HuH-7.5 (cell line): Measurements from ENCODE around the gene ATG4C.

Source experiments
- DNase-seq: peaks from one replicate; pipeline ENCODE4 v3.0.0; 2011; ENCODE audit warnings: low spot score

Gene ATG4C

DNA sequence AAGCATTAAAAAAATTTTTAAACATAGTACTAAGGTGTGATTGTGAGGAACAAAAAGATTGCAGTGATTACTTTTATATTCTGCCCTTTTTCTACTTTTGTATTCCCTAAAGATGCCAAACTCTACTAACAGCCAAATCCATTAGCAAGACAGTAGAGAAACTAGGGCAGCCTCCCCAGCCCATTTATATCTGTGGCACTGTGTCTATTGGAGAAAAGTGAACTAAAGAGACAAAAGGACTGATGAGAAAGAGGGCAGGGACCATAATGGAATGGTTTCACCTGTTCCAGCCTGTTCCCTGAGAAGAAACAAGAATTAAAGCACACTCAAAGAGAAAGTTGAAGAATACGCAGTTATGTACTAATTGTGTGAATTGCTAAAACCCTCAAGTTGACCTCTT lies 56.6 kb downstream of the ATG4C start:
- DNase-seq = no peak

DNA sequence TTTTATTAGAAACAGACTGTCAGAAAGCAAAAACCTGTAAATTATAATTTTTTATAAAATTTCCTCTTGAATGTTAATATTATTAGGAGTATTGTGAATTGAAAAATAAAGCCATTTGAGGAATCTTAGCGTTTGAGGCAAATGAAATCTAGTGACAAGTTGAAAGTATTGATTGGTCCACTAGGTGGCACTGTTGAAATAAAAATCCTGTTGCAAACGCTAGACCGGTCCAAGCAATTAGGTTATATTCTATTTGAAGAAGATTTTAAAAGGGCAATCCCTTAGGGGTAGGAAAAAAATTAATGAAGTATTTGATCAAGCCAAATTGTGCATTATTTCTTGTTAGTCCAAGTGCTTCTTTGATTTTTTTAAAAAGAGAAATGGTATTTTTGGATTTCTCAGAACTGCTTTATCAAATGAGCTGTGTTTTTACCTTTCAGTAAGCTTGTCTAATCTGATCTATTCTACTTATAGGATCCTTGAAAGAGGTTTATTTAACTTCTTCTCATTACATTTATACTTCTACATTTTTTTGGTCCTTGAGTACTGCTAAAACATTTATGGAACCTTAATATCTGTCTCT lies 57.7 kb downstream of the ATG4C start:
- peak; percentile 10 for DNase-seq

- no peak for DNase-seq
These were observed 60.1 kb downstream of the ATG4C start for GRCh38 chr1:62844030-62844429.

GRCh38 chr1:62849031-62849430 lies 65.1 kb downstream of the ATG4C start:
- DNase-seq = peak; percentile 11

- DNase-seq = no peak
These were observed 68.3 kb downstream of the ATG4C start for GRCh38 chr1:62852253-62852652.

- no peak for DNase-seq
These were observed 73.0 kb downstream of the ATG4C start for GRCh38 chr1:62856960-62857359.

- no peak for DNase-seq
These were observed 85.4 kb downstream of the ATG4C start for GRCh38 chr1:62869217-62869754.

DNA sequence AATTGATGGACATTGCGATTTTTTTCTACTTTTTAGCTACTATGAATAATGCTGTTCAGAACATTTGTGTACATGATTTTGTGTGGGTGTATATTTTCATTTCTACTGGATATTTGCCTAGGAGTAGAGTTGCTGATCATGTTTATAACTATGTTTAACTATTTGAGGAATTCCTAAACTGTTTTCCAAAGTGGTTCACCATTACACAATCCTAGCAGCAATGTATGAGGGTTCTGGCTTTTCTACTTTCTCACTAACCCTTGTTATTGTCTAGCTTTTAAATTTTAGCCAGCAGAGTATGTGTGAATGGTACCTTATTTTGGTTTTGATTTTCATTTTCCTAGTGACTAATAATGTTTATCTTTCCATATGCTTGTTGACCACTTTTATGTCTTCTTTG lies 86.2 kb downstream of the ATG4C start:
- no peak for DNase-seq

GRCh38 chr1:62875676-62876075 lies 91.7 kb downstream of the ATG4C start:
- no peak for DNase-seq

DNA sequence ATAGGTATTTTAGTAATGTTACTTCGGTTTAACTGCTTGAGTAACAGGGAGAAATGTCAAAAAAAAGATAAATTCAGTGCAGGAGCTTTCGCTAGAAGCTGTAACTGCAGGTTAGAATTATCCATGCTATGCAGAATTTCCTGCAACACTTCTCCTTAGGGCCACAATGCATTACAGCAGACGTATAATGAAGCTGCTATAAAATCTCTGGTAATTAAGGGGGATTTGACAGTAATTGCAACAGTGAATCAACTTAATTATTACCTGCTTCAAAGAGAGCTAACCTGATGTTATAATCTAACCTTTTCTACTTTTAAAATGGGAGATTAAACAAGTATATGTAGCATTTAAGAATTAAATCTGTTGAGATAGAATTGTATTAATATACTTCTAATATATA lies 92.6 kb downstream of the ATG4C start:
- DNase-seq = no peak

GRCh38 chr1:62877579-62877978 lies 93.6 kb downstream of the ATG4C start:
- DNase-seq = no peak

GRCh38 chr1:62879962-62880361 lies 96.0 kb downstream of the ATG4C start:
- DNase-seq = no peak

- DNase-seq = no peak
These were observed 98.5 kb downstream of the ATG4C start for GRCh38 chr1:62882201-62883104.

DNA sequence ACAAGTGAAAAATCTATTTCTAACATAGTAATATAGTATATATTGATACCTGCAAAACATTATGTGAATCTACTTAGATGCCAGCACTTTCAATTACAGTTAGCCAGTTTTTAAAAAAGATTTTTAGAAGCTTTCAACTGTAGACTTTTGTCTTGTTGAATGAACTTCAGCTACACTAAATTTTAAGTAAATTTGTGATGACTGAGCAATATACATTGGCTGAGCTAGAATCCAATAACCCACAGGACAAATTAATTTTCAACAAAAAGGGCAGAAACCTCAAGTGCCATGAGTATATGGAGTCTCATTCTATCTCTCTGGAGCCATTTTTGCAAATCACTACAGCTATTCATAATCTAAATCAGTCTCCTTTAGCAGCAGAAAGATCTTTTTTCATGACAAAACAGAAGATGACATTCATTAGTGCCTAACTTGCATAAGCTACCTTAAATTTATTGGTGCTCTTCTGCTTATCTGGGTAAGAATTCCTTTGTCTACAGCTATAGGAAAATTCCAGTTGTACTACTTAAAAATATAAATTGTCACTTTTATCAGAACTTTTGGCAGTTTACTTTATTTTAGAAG lies 100.3 kb downstream of the ATG4C start:
- DNase-seq = no peak

- DNase-seq = no peak
These were observed 104.0 kb downstream of the ATG4C start for GRCh38 chr1:62887799-62888507.

DNA sequence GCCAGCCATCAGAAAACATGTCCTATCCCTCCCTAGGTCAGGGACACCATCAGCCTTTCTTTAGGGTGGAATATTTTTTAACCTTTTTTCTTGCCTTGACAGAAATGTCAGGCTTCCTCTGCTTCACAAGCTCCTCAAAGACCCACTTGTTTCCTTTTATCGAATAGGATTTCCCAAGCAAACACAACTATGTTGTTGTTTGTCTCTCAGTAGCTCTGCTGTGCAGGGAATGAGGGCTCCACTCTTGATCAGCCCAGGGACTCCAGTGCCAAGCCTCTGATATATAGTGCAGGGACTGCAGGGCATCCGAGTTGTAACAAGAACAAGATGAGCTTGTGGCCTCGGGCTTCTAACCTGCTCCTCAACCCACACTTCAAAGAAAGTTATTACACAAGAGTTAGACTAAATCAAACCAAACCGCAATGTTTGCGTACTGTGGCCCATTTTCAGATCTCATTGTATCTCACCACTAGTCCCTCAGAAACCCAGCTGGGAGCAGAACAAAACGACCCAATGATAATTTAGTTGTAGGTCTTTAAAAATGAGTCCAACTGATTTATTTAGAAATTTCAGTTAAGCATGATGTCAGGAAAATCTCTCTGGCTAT lies 108.1 kb downstream of the ATG4C start:
- DNase-seq = no peak

DNA sequence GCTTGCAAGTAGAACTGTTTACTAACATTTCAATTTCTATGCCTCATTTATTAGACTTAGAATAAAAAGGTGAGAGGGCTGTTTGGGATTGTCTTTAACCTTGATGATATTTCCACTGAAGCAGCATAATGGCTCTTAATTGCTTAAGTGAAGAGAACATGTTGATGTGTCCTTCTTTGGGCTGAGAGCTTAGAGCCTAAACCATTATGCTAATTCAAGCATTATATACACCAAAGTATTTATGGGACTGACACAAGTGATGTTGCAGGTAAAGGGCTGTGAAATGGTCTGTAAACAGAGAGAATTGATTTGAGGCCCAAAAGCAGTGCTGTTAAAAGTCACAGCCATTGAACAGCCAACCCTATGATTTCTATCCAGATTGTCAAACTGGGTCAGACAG lies 113.9 kb downstream of the ATG4C start:
- no peak for DNase-seq

DNA sequence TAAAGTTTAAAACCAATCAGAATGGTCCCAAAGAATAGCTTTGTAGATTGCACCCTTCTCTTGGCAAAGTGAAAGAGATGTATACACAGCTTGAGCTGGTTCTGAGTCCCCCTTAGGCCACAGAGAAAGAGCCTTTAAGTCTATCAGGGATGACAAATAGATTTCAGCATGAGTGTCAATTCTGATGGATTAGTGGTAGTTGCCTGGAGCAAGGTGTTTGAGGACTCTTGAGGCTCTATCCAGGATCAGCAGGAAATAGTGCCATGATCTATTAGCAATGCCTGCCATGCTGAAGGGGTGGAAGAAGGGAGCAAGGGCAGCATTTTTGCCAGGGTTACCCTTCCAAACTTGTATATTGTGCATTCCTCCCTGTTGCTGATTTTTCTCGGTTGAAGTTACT lies 116.6 kb downstream of the ATG4C start:
- DNase-seq = no peak

GRCh38 chr1:62901650-62902049 lies 117.7 kb downstream of the ATG4C start:
- DNase-seq = no peak

GRCh38 chr1:62903522-62903921 lies 119.6 kb downstream of the ATG4C start:
- no peak for DNase-seq

- no peak for DNase-seq
These were observed 120.3 kb downstream of the ATG4C start for GRCh38 chr1:62903982-62904855.
